ENCODE data around the gene NME9.

The NME9 gene

GRCh38 chr3:138361561-138361971 lies 31.9 kb upstream of the NME9 start:
- no peak overlapping the region for H2BK15ac ChIP-seq (ENCODE audit: low read depth, poor library complexity, severe bottlenecking)
- peaks cover 39% of the 10 kb centered on the region for H3K79me1 ChIP-seq (replicated peaks; ENCODE audit: low read length, poor library complexity, severe bottlenecking)
- no peaks in the 10 kb centered on the region for H3K27me3 ChIP-seq (ENCODE audit: control insufficient read depth in 1 of 2, insufficient read depth in 1 of 2, low read length in 2 of 2)
- H2AFZ ChIP-seq (ENCODE audit: low read depth, low read length) = no peak overlapping the region
- H3K18ac ChIP-seq (ENCODE audit: low read depth in 1 of 2, low read length in 2 of 2) = no peak overlapping the region
- DNase-seq = no peak
- no peak overlapping the region for H3K14ac ChIP-seq (ENCODE audit: low read length in 2 of 2)
- no peaks in the 10 kb centered on the region for H3K9me3 ChIP-seq (ENCODE audit: control insufficient read depth, low read length)
- peaks cover 53% of the 10 kb centered on the region for H3K4me1 ChIP-seq (ENCODE audit: control insufficient read depth, insufficient read depth, low read depth, low read length)
- no peak overlapping the region for H2BK12ac ChIP-seq (ENCODE audit: low read length in 2 of 2)
- no peak overlapping the region for H4K8ac ChIP-seq (ENCODE audit: low read length)
- H3K4ac ChIP-seq (ENCODE audit: low read depth in 1 of 2, low read length in 2 of 2) = no peak overlapping the region
- H2AK5ac ChIP-seq (ENCODE audit: low read length, severe bottlenecking) = peak overlapping the region; percentile 71
- peak overlapping the region; percentile 95 for H3K27ac ChIP-seq (ENCODE audit: low read length, poor library complexity, severe bottlenecking)
- no peak overlapping the region for H3K4me3 ChIP-seq (ENCODE audit: insufficient read depth in 1 of 2, low read depth in 1 of 2, low read length in 2 of 2)
- H3K23ac ChIP-seq (ENCODE audit: low read length in 2 of 2) = no peak overlapping the region
- peaks cover 9 to 11% of the 10 kb centered on the region in 2 experiments for H3K36me3 ChIP-seq (ENCODE audit: control insufficient read depth in 1 of 2, insufficient read depth in 2 of 2, low read depth in 1 of 2, low read length in 2 of 2)
- H3K4me2 ChIP-seq (ENCODE audit: low read length, poor library complexity, severe bottlenecking) = peak overlapping the region; percentile 57
- no peak overlapping the region for H2BK120ac ChIP-seq (ENCODE audit: low read depth, low read length)
- H2BK5ac ChIP-seq (ENCODE audit: low read depth, low read length, poor library complexity, severe bottlenecking) = peak overlapping the region; percentile 78
- WGBS = 91% methylated on average over 7 of the region's 7 CpGs
- H3K9ac ChIP-seq (ENCODE audit: low read length) = no peak overlapping the region
- no peak overlapping the region for H4K91ac ChIP-seq (ENCODE audit: low read length)

DNA sequence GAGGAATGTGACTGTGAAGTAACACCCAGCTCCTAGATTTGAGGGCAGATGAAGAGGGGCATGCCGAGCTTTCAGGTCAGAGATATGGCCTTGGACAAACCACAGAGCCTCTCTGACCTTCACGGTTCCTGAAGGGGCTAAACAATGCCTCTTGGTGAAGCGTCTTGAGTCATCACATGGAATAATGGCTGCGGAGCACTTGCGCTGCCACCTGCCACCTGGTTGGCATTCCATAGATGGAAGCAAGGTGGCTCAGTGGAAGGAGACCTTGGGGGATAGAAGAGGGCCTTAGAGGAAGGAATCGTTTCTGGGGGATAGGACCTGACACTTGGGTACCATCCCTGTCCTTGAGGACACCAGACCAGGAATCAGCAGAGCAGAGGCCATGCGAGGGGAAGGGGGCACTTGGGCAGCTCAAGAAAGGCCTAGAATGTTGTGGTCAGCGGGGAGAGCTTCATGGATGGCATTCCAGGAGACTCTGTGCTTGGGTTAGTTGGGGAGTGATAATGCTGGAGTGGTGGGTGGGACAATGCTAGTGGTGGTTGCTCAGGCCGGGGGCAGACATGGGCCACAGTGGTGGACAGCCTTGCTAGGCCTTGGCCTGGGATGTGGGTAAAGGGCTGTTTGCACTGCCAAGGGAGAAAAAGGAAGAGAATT lies 31.3 kb upstream of the NME9 start:
- Histone ChIP-seq H4K91ac (ENCODE audit: low read length) (no peak overlapping the region), H2BK12ac (ENCODE audit: low read length in 2 of 2) (no peak overlapping the region), H3K36me3 (ENCODE audit: control insufficient read depth in 1 of 2, insufficient read depth in 2 of 2, low read depth in 1 of 2, low read length in 2 of 2) (peaks cover 12 to 13% of the 10 kb centered on the region in 2 experiments), H3K9ac (ENCODE audit: low read length) (no peak overlapping the region), H3K27me3 (ENCODE audit: control insufficient read depth in 1 of 2, insufficient read depth in 1 of 2, low read length in 2 of 2) (no peaks in the 10 kb centered on the region), H2BK15ac (ENCODE audit: low read depth, poor library complexity, severe bottlenecking) (no peak overlapping the region), H3K4ac (ENCODE audit: low read depth in 1 of 2, low read length in 2 of 2) (no peak overlapping the region), H4K8ac (ENCODE audit: low read length) (no peak overlapping the region), H2AFZ (ENCODE audit: low read depth, low read length) (no peak overlapping the region), H3K23ac (ENCODE audit: low read length in 2 of 2) (no peak overlapping the region), H3K27ac (ENCODE audit: low read length, poor library complexity, severe bottlenecking) (peak overlapping the region; percentile 87), H3K4me3 (ENCODE audit: insufficient read depth in 1 of 2, low read depth in 1 of 2, low read length in 2 of 2) (no peak overlapping the region), H2BK5ac (ENCODE audit: low read depth, low read length, poor library complexity, severe bottlenecking) (peak overlapping the region; percentile 33), H3K4me2 (ENCODE audit: low read length, poor library complexity, severe bottlenecking) (peak overlapping the region; percentile 40), H2BK120ac (ENCODE audit: low read depth, low read length) (no peak overlapping the region), H3K79me1 (replicated peaks; ENCODE audit: low read length, poor library complexity, severe bottlenecking) (peaks cover 38% of the 10 kb centered on the region), H3K4me1 (ENCODE audit: control insufficient read depth, insufficient read depth, low read depth, low read length) (peaks cover 54% of the 10 kb centered on the region), H3K14ac (ENCODE audit: low read length in 2 of 2) (no peak overlapping the region), H3K18ac (ENCODE audit: low read depth in 1 of 2, low read length in 2 of 2) (no peak overlapping the region), H3K9me3 (ENCODE audit: control insufficient read depth, low read length) (no peaks in the 10 kb centered on the region), H2AK5ac (ENCODE audit: low read length, severe bottlenecking) (peak overlapping the region; percentile 71)
- 84% methylated on average over 9 of the region's 9 CpGs for WGBS
- DNase-seq = no peak

GRCh38 chr3:138359919-138360868 lies 30.5 kb upstream of the NME9 start:
- no peaks in the 10 kb centered on the region for H3K9me3 ChIP-seq (ENCODE audit: control insufficient read depth, low read length)
- H3K79me1 ChIP-seq (replicated peaks; ENCODE audit: low read length, poor library complexity, severe bottlenecking) = peaks cover 36% of the 10 kb centered on the region
- H3K14ac ChIP-seq (ENCODE audit: low read length in 2 of 2) = no peak overlapping the region
- H3K4me2 ChIP-seq (ENCODE audit: low read length, poor library complexity, severe bottlenecking) = no peak overlapping the region
- no peak overlapping the region for H3K4ac ChIP-seq (ENCODE audit: low read depth in 1 of 2, low read length in 2 of 2)
- H3K36me3 ChIP-seq (ENCODE audit: control insufficient read depth in 1 of 2, insufficient read depth in 2 of 2, low read depth in 1 of 2, low read length in 2 of 2) = peaks cover 18 to 20% of the 10 kb centered on the region in 2 experiments
- H2AFZ ChIP-seq (ENCODE audit: low read depth, low read length) = no peak overlapping the region
- no peak overlapping the region for H2BK15ac ChIP-seq (ENCODE audit: low read depth, poor library complexity, severe bottlenecking)
- H2AK5ac ChIP-seq (ENCODE audit: low read length, severe bottlenecking) = peak overlapping the region; percentile 71
- H4K91ac ChIP-seq (ENCODE audit: low read length) = no peak overlapping the region
- H4K8ac ChIP-seq (ENCODE audit: low read length) = no peak overlapping the region
- no peak overlapping the region for H2BK12ac ChIP-seq (ENCODE audit: low read length in 2 of 2)
- peaks cover 52% of the 10 kb centered on the region for H3K4me1 ChIP-seq (ENCODE audit: control insufficient read depth, insufficient read depth, low read depth, low read length)
- no peak overlapping the region for H3K4me3 ChIP-seq (ENCODE audit: insufficient read depth in 1 of 2, low read depth in 1 of 2, low read length in 2 of 2)
- H3K9ac ChIP-seq (ENCODE audit: low read length) = no peak overlapping the region
- H2BK120ac ChIP-seq (ENCODE audit: low read depth, low read length) = no peak overlapping the region
- no peak for DNase-seq
- H3K23ac ChIP-seq (ENCODE audit: low read length in 2 of 2) = no peak overlapping the region
- H3K27me3 ChIP-seq (ENCODE audit: control insufficient read depth in 1 of 2, insufficient read depth in 1 of 2, low read length in 2 of 2) = no peaks in the 10 kb centered on the region
- no peak overlapping the region for H3K18ac ChIP-seq (ENCODE audit: low read depth in 1 of 2, low read length in 2 of 2)
- H3K27ac ChIP-seq (ENCODE audit: low read length, poor library complexity, severe bottlenecking) = no peak overlapping the region
- 98% methylated on average over 15 of the region's 15 CpGs for WGBS
- no peak overlapping the region for H2BK5ac ChIP-seq (ENCODE audit: low read depth, low read length, poor library complexity, severe bottlenecking)
